ENCODE data around the gene RAD51B.

GRCh38 chr14:68694516-68695235 is 875.1 kb downstream of the RAD51B start:
- TF ChIP-seq CTCF (IDR thresholded peaks at IDR 0.05) = no peak
- no peak for TF ChIP-seq POLR2AphosphoS5 (IDR thresholded peaks at IDR 0.05)
- no peak for TF ChIP-seq POLR2A (IDR thresholded peaks at IDR 0.05)
